Measurements from ENCODE around the gene ACVRL1. TPM values are rescaled to one million over a fixed set of nuclear protein-coding genes. Genes with fewer than 3 reads are reported as not detected.

The ACVRL1 gene
- total RNA-seq, 2 donors from 2014 or later: not detected

GRCh38 chr12:51908876-51909592, 1.7 kb downstream of the ACVRL1 start:
- no peak overlapping the region for H3K4me3 Mint-ChIP-seq
- ATAC-seq (replicated peaks in 1 of 2) (no peak), DNase-seq (no peak)
- no peaks in the 10 kb centered on the region for H3K4me1 Mint-ChIP-seq (ENCODE audit: low read depth)
- no peak overlapping the region for H3K27ac Mint-ChIP-seq
- no peaks in the 10 kb centered on the region for H3K9me3 Mint-ChIP-seq
- no peaks in the 10 kb centered on the region for H3K36me3 Mint-ChIP-seq (ENCODE audit: insufficient read depth in 2 of 2)
- peaks cover 35% of the 10 kb centered on the region for H3K27me3 Mint-ChIP-seq (ENCODE audit: low read depth)

DNA sequence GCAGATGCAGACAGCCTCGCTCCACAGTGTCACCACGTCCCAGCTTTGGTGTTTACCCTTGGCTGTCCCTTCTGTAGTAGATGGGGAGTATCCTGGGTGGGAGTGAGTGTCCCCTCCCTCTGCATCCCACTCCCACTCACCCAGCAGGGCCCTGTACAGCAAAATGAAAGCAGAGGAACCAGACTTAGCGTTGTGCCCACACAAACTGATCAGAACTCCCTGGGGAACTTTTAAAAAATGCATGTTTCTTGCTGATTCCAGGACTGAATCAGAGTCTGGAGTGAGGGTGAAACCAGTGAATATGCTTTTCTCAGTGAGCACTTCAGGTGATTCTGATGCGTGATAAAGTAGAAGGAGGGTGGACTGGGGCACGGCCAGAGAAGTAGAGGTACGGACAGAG, 2.9 kb downstream of the ACVRL1 start:
- Mint-ChIP-seq H3K27me3 (ENCODE audit: low read depth) (peaks cover 34% of the 10 kb centered on the region), H3K9me3 (no peaks in the 10 kb centered on the region), H3K4me3 (no peak overlapping the region), H3K27ac (no peak overlapping the region), H3K36me3 (ENCODE audit: insufficient read depth in 2 of 2) (no peaks in the 10 kb centered on the region), H3K4me1 (ENCODE audit: low read depth) (no peaks in the 10 kb centered on the region)
- DNase-seq (no peak), ATAC-seq (replicated peaks in 1 of 2) (no peak)

DNA sequence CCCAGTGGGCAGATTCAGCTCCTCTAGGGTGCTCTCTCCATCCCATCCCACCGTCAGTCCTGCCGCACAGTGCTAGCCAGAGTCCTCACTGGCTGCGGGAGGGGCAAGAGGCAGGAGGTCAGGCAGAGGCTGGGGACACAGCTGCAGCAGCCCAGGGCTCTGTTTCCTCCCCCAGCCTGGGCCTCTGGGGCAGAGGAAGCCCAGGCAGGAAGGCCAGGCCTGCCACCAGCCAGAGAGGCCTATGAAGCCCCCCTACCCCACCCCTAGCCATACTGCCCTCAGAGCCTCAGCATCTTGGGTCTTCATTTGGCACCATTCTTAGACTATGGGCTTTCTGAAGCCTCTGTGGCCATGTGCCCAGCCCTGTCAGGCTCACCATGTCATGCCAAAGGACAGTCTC, 3.4 kb downstream of the ACVRL1 start:
- DNase-seq: no peak
- no peak for ATAC-seq (replicated peaks in 1 of 2)
- H3K4me3 Mint-ChIP-seq: no peak overlapping the region
- H3K4me1 Mint-ChIP-seq (ENCODE audit: low read depth): no peaks in the 10 kb centered on the region
- H3K27ac Mint-ChIP-seq: no peak overlapping the region
- H3K27me3 Mint-ChIP-seq (ENCODE audit: low read depth): peaks cover 29% of the 10 kb centered on the region
- H3K36me3 Mint-ChIP-seq (ENCODE audit: insufficient read depth in 2 of 2): no peaks in the 10 kb centered on the region
- no peaks in the 10 kb centered on the region for H3K9me3 Mint-ChIP-seq

- Mint-ChIP-seq H3K27ac (no peak overlapping the region), H3K36me3 (ENCODE audit: insufficient read depth in 2 of 2) (no peaks in the 10 kb centered on the region), H3K4me1 (ENCODE audit: low read depth) (no peaks in the 10 kb centered on the region), H3K4me3 (no peak overlapping the region), H3K27me3 (ENCODE audit: low read depth) (peaks cover 23% of the 10 kb centered on the region), H3K9me3 (no peaks in the 10 kb centered on the region)
- no peak for ATAC-seq (replicated peaks in 1 of 2)
- no peak for DNase-seq
These were observed 4.0 kb downstream of the ACVRL1 start for GRCh38 chr12:51911307-51911706.

GRCh38 chr12:51911788-51912711, 4.7 kb downstream of the ACVRL1 start:
- ATAC-seq (replicated peaks in 1 of 2) (no peak), DNase-seq (no peak)
- H3K27ac Mint-ChIP-seq: no peak overlapping the region
- H3K27me3 Mint-ChIP-seq (ENCODE audit: low read depth): peaks cover 21% of the 10 kb centered on the region
- no peaks in the 10 kb centered on the region for H3K4me1 Mint-ChIP-seq (ENCODE audit: low read depth)
- H3K4me3 Mint-ChIP-seq: no peak overlapping the region
- H3K36me3 Mint-ChIP-seq (ENCODE audit: insufficient read depth in 2 of 2): no peaks in the 10 kb centered on the region
- H3K9me3 Mint-ChIP-seq: no peaks in the 10 kb centered on the region

GRCh38 chr12:51913071-51914033, 6.0 kb downstream of the ACVRL1 start:
- no peak for ATAC-seq (replicated peaks in 1 of 2)
- Mint-ChIP-seq H3K4me1 (ENCODE audit: low read depth) (no peaks in the 10 kb centered on the region), H3K27me3 (ENCODE audit: low read depth) (peaks cover 15% of the 10 kb centered on the region), H3K36me3 (ENCODE audit: insufficient read depth in 2 of 2) (no peaks in the 10 kb centered on the region), H3K9me3 (no peaks in the 10 kb centered on the region), H3K27ac (no peak overlapping the region), H3K4me3 (no peak overlapping the region)
- DNase-seq: no peak

- Mint-ChIP-seq H3K4me3 (no peak overlapping the region), H3K27me3 (ENCODE audit: low read depth) (peaks cover 8% of the 10 kb centered on the region), H3K27ac (no peak overlapping the region)
These were observed 7.0 kb downstream of the ACVRL1 start for GRCh38 chr12:51914034-51914923.

DNA sequence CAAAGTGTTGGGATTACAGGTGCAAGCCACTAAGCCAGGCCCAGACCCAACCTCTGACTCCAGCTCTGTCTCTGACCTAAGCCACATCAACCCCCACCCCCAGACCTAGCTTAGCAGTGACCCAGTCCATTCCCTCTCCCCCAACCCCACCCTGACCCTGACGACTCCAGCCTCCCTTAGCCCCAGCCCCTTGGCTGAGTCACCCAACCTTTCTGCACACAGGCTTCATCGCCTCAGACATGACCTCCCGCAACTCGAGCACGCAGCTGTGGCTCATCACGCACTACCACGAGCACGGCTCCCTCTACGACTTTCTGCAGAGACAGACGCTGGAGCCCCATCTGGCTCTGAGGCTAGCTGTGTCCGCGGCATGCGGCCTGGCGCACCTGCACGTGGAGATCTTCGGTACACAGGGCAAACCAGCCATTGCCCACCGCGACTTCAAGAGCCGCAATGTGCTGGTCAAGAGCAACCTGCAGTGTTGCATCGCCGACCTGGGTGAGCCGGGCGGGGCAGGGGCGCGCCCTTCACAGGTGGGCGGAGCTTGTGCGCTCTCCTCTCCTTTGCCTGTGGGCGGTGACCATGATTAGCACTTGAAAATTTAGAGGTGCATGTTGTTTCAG, 7.8 kb downstream of the ACVRL1 start:
- Mint-ChIP-seq H3K4me1 (ENCODE audit: low read depth) (no peaks in the 10 kb centered on the region), H3K27me3 (ENCODE audit: low read depth) (peaks cover 3% of the 10 kb centered on the region), H3K9me3 (no peaks in the 10 kb centered on the region), H3K27ac (no peak overlapping the region), H3K4me3 (no peak overlapping the region), H3K36me3 (ENCODE audit: insufficient read depth in 2 of 2) (no peaks in the 10 kb centered on the region)
- no peak for ATAC-seq (replicated peaks in 1 of 2)
- no peak for DNase-seq

More at GRCh38 chr12:51914034-51914923, 7.0 kb downstream of the ACVRL1 start:
- H3K9me3 Mint-ChIP-seq: no peaks in the 10 kb centered on the region
- no peak for ATAC-seq (replicated peaks in 1 of 2)
- DNase-seq: no peak
- no peaks in the 10 kb centered on the region for H3K4me1 Mint-ChIP-seq (ENCODE audit: low read depth)
- no peaks in the 10 kb centered on the region for H3K36me3 Mint-ChIP-seq (ENCODE audit: insufficient read depth in 2 of 2)

- Mint-ChIP-seq H3K4me3 (no peak overlapping the region), H3K36me3 (ENCODE audit: insufficient read depth in 2 of 2) (no peaks in the 10 kb centered on the region), H3K4me1 (ENCODE audit: low read depth) (no peaks in the 10 kb centered on the region), H3K27ac (no peak overlapping the region), H3K9me3 (no peaks in the 10 kb centered on the region), H3K27me3 (ENCODE audit: low read depth) (no peaks in the 10 kb centered on the region)
- ATAC-seq (replicated peaks in 1 of 2) (no peak), DNase-seq (no peak)
These were observed 8.6 kb downstream of the ACVRL1 start for GRCh38 chr12:51915951-51916350.

DNA sequence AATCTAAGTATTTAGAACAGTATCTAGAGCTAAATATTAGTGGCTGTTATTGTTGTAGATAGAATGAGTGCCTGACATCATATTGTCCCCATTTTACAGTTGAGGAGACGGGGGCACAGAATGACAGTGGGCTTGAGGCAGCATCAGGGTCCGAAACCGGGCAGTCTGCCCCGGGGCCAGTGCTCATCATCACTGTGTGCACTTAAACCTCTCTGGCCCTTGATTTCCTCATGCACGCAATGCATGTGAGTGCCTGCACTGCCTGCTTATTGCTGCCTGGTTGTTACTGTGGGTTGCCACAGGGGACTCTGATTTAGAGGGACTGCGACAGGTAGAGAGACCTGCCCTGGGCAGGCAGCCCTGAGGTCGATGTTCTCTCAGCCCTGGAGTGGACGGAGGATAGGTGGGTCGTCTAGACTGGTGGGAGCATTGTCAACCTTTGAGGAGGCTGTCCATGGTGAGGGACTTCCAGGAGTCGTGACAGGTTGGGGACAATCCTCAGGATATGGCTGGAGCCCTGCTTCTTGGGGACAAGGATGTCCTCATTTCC, 9.8 kb downstream of the ACVRL1 start:
- no peak overlapping the region for H3K27ac Mint-ChIP-seq
- no peaks in the 10 kb centered on the region for H3K36me3 Mint-ChIP-seq (ENCODE audit: insufficient read depth in 2 of 2)
- ATAC-seq (replicated peaks in 1 of 2): no peak
- no peak overlapping the region for H3K4me3 Mint-ChIP-seq
- H3K9me3 Mint-ChIP-seq: no peaks in the 10 kb centered on the region
- no peaks in the 10 kb centered on the region for H3K4me1 Mint-ChIP-seq (ENCODE audit: low read depth)
- no peaks in the 10 kb centered on the region for H3K27me3 Mint-ChIP-seq (ENCODE audit: low read depth)
- no peak for DNase-seq

DNA sequence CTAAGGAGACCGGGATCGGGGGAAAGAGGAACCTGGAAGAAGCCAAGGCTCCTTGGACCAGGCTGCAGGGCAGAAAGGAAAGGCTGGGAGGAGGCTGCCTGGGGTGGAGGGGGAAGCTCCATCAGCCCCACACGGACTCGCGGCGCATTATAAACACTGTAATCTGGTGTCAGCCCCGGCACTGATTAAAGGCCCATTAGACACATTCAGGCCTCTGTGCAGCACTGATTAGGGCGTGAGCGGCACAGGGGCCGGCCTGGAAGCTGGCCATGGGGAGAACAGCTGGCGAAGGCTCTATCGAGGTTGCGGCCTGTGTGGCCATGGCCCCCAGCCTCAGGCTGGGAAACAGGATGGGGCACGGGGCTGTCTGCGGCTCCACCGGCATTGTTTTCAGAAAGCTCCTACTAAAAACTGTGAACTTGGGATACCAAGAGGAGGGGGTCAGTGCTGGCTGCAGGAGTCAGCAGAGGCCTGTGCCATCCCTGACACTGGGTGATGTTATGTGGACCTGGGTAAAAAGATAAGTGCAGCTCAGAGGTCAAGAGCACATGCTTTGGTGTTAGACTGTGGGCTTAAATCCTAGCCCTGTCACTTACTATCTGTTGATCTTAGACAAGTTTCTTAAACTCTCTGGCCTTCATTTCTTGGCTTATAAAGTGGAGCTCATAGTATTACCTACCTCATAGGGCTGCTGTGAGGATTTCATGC, 10.6 kb downstream of the ACVRL1 start:
- H3K36me3 Mint-ChIP-seq (ENCODE audit: insufficient read depth in 2 of 2): no peaks in the 10 kb centered on the region
- no peaks in the 10 kb centered on the region for H3K4me1 Mint-ChIP-seq (ENCODE audit: low read depth)
- H3K27me3 Mint-ChIP-seq (ENCODE audit: low read depth): no peaks in the 10 kb centered on the region
- H3K9me3 Mint-ChIP-seq: no peaks in the 10 kb centered on the region
- DNase-seq (no peak), ATAC-seq (replicated peaks in 1 of 2) (no peak)
- no peak overlapping the region for H3K27ac Mint-ChIP-seq
- H3K4me3 Mint-ChIP-seq: no peak overlapping the region

Measured in activated T-cell treated with anti-CD3 and anti-CD28 coated beads, Interleukin-2, amount 50 U/mL, for 72 hours (primary cell).